B cell (primary cell): ENCODE data around the gene SLC41A3. TPM values are rescaled to one million over a fixed set of nuclear protein-coding genes. Genes with fewer than 3 reads are reported as not detected.

Experiments used
- ATAC-seq: fragments of 200-7000 bp; cut with Tn5 transposase; one replicate; pipeline ENCODE4 v1.10.0; 2021; ENCODE audit warnings: low read depth, mild to moderate bottlenecking, moderate number of reproducible peaks, moderate library complexity
- CTCF ChIA-PET: fragments of 350-600 bp; sonication (Branson Sonifier 250); formaldehyde crosslinking; loops from one replicate; lab custom pipeline; 2021; ENCODE audit warnings: antibody characterized with exemption, inconsistent platforms; lab: Charles Lee
- POLR2A ChIA-PET: fragments of 350-600 bp; sonication (Branson Sonifier 250); formaldehyde crosslinking; loops from one replicate; lab custom pipeline; 2021; ENCODE audit warnings: antibody characterized with exemption; lab: Charles Lee
- DNase-seq: peaks from one replicate; pipeline ENCODE4 v3.0.0; 2013
- H2AFZ ChIP-seq: 2 replicates; pipeline ENCODE4 v1.6.1; 2012; ENCODE audit warnings: mild to moderate bottlenecking, low read depth, low read length; ENCODE audit not compliant: insufficient read depth, poor library complexity, severe bottlenecking
- H3K27ac ChIP-seq, 2 donors: 1 replicate in 1 of 2; 2 replicates in 1 of 2; pipeline ENCODE4 v1.5.1; 2012 to 2013; ENCODE audit warnings: low read length in 2 of 2, mild to moderate bottlenecking in 2 of 2, moderate library complexity in 1 of 2
- H3K27me3 ChIP-seq, 4 experiments: fragments of 200-600 bp in 1 of 4; sonication (generic) in 1 of 4; replicated peaks in 1 of 4; 1 replicate in 2 of 4; 2 replicates in 2 of 4; pipeline versions ENCODE4 v1.6.1 to v1.7.0; 2013 to 2016; ENCODE audit warnings: low read length in 3 of 4, mild to moderate bottlenecking in 2 of 4, mixed read lengths in 1 of 4, moderate library complexity in 1 of 4; ENCODE audit not compliant: insufficient read depth in 4 of 4, control insufficient read depth in 3 of 4; ENCODE audit errors: control extremely low read depth in 1 of 4
- H3K36me3 ChIP-seq, 2 experiments: replicated peaks in 1 of 2; 1 replicate in 1 of 2; 2 replicates in 1 of 2; pipeline versions ENCODE4 v1.6.1 to v1.7.1; 2013; ENCODE audit warnings: low read length in 1 of 2; ENCODE audit not compliant: insufficient read depth in 2 of 2, control insufficient read depth in 1 of 2; ENCODE audit errors: control extremely low read depth in 1 of 2, extremely low read depth in 1 of 2
- H3K4me1 ChIP-seq, 2 donors: fragments of 200-600 bp in 1 of 2; sonication (generic) in 1 of 2; 1 replicate in 1 of 2; 2 replicates in 1 of 2; pipeline versions ENCODE4 v1.5.1 to v1.6.1; 2013 to 2017; ENCODE audit warnings: low read length in 2 of 2; ENCODE audit not compliant: control insufficient read depth in 2 of 2, insufficient read depth in 2 of 2
- H3K4me2 ChIP-seq: replicated peaks from 2 replicates; pipeline ENCODE3; 2012; ENCODE audit warnings: mild to moderate bottlenecking, low read depth, low read length; ENCODE audit not compliant: poor library complexity, severe bottlenecking
- H3K4me3 ChIP-seq, 5 experiments: fragments of 200-600 bp in 1 of 5; sonication (generic) in 1 of 5; 1 replicate in 3 of 5; 2 replicates in 2 of 5; pipeline versions ENCODE4 v1.5.1 to v1.7.0; 2011 to 2016; ENCODE audit warnings: low read length in 4 of 5, mild to moderate bottlenecking in 4 of 5, low read depth in 2 of 5, control low read depth in 1 of 5, moderate library complexity in 1 of 5; ENCODE audit not compliant: insufficient read depth in 1 of 5; ENCODE audit errors: control extremely low read depth in 1 of 5, extremely low read depth in 1 of 5
- H3K79me2 ChIP-seq: fragments of 200-600 bp; sonication (generic); one replicate; pipeline ENCODE4 v1.6.0; 2016; ENCODE audit warnings: low read length; ENCODE audit not compliant: control insufficient read depth, insufficient read depth
- H3K9ac ChIP-seq: fragments of 200-600 bp; sonication (generic); 2 replicates; pipeline ENCODE4 v1.6.1; 2017; ENCODE audit warnings: mild to moderate bottlenecking, low read length, moderate library complexity
- H3K9me3 ChIP-seq, 3 donors: one replicate each; pipeline versions ENCODE4 v1.6.1 to v1.7.1; 2013; ENCODE audit warnings: low read length in 2 of 3; ENCODE audit not compliant: control insufficient read depth in 2 of 3, insufficient read depth in 1 of 3; ENCODE audit errors: control extremely low read depth in 1 of 3
- H4K20me1 ChIP-seq: 2 replicates; pipeline ENCODE4 v1.6.0; 2012; ENCODE audit warnings: mild to moderate bottlenecking, low read length; ENCODE audit not compliant: insufficient read depth, control insufficient read depth, poor library complexity, severe bottlenecking
- H3K27ac Mint-ChIP-seq: one replicate; pipeline ENCODE4 v1.8.0; 2021; ENCODE audit warnings: mixed read lengths
- H3K27me3 Mint-ChIP-seq: one replicate; pipeline ENCODE4 v1.8.0; 2021; ENCODE audit warnings: mixed read lengths
- H3K4me1 Mint-ChIP-seq: one replicate; pipeline ENCODE4 v1.8.0; 2021; ENCODE audit warnings: mixed read lengths
- H3K4me3 Mint-ChIP-seq: one replicate; pipeline ENCODE4 v1.8.0; 2021; ENCODE audit warnings: mixed read lengths
- H3K9me3 Mint-ChIP-seq: one replicate; pipeline ENCODE4 v1.8.0; 2022; ENCODE audit warnings: mixed read lengths; ENCODE audit not compliant: insufficient read depth
- CTCF ChIP-seq: fragments of 200-600 bp; IDR thresholded peaks from one replicate; pipeline ENCODE4 v1.8.0; 2022; ENCODE audit warnings: antibody characterized with exemption, mild to moderate bottlenecking
- EZH2 ChIP-seq: IDR thresholded peaks from 2 replicates; pipeline ENCODE4 v1.6.1; 2012; ENCODE audit warnings: borderline replicate concordance, low read depth, mild to moderate bottlenecking, moderate library complexity, low read length; ENCODE audit not compliant: insufficient read depth, poor library complexity, severe bottlenecking
- WGBS: methylation state at CpG from one replicate; pipeline ENCODE4 v1.1.5; 2013; ENCODE audit warnings: missing lambda C conversion rate; ENCODE audit not compliant: insufficient coverage; 5-methylcytosine and 5-hydroxymethylcytosine counted together
- intact Hi-C: fragments of 100-400 bp; cut with micrococcal nuclease; formaldehyde crosslinking; loops from one replicate; pipeline ENCODE4 v1.10.0; 2022
- polyA plus RNA-seq: library from polyadenylated mRNA; depleted of rRNA; stranded (reverse); fragments of >200 nt; gene quantifications from 2 replicates; pipeline ENCODE4 v1.2.3, GENCODE V29; 2012
- total RNA-seq, 2 donors: library from RNA; stranded (reverse); fragments of 120-200 nt in 1 of 2; gene quantifications; 1 replicate in 1 of 2; 2 replicates in 1 of 2; pipeline versions ENCODE4 v1.2.3 to v1.2.4, GENCODE V29; 2013 to 2022

The SLC41A3 gene
- total and polyA plus RNA-seq, 2 donors (not counting 1 experiment from before 2014, with no cell fraction given): 34.2 to 39.3 TPM

- no peak overlapping the region for H3K4me3 Mint-ChIP-seq
- peaks cover 21% of the 10 kb centered on the region for H3K4me1 Mint-ChIP-seq
- Histone ChIP-seq H3K4me2 (no peak overlapping the region), H3K36me3 (peaks cover 0 to 4% of the 10 kb centered on the region in 2 experiments), H3K27me3 (no peaks in the 10 kb centered on the region), H3K9ac (no peak overlapping the region), H3K79me2 (no peaks in the 10 kb centered on the region), H2AFZ (no peak overlapping the region), H3K4me3 (no peak overlapping the region), H3K4me1 (peaks cover 17% of the 10 kb centered on the region in 2 donors), H3K27ac (no peak overlapping the region), H3K9me3 (peaks cover 0 to 2% (median 0%) of the 10 kb centered on the region in 3 donors), H4K20me1 (no peaks in the 10 kb centered on the region)
- CTCF ChIA-PET: no interaction called here
- DNase-seq (no peak), ATAC-seq (no peak)
- WGBS: 97% methylated on average over 5 of the region's 8 CpGs
- intact Hi-C loops: no loop called here
- no peak overlapping the region for H3K27ac Mint-ChIP-seq
- no peaks in the 10 kb centered on the region for H3K9me3 Mint-ChIP-seq
- no peaks in the 10 kb centered on the region for H3K27me3 Mint-ChIP-seq
- POLR2A ChIA-PET: no interaction called here
- TF ChIP-seq EZH2 (no peak), CTCF (no peak)
Measured at GRCh38 chr3:126051234-126051633, 32.7 kb downstream of the SLC41A3 start.

GRCh38 chr3:126050626-126051025, 33.3 kb downstream of the SLC41A3 start:
- no peak overlapping the region for H3K4me3 ChIP-seq
- H3K4me3 Mint-ChIP-seq: no peak overlapping the region
- TF ChIP-seq EZH2: no peak
- no peak for TF ChIP-seq CTCF
- intact Hi-C loops: no loop called here
- no peaks in the 10 kb centered on the region for H3K27me3 Mint-ChIP-seq
- peaks cover 17% of the 10 kb centered on the region in 2 donors for H3K4me1 ChIP-seq
- peaks cover 21% of the 10 kb centered on the region for H3K4me1 Mint-ChIP-seq
- no peak overlapping the region for H3K27ac ChIP-seq
- ChIA-PET POLR2A (no interaction called here), CTCF (interaction anchor here (1.0 kb wide), 1 partner anchor 36 kb away, joined by 3 read pairs; no protein-coding TSS in a partner anchor)
- peaks cover 0 to 4% of the 10 kb centered on the region in 2 experiments for H3K36me3 ChIP-seq
- H3K79me2 ChIP-seq: no peaks in the 10 kb centered on the region
- peaks cover 0 to 2% (median 0%) of the 10 kb centered on the region in 3 donors for H3K9me3 ChIP-seq
- no peak overlapping the region for H3K4me2 ChIP-seq
- no peak for ATAC-seq
- H3K9me3 Mint-ChIP-seq: no peaks in the 10 kb centered on the region
- no peak overlapping the region for H2AFZ ChIP-seq
- 97% methylated on average over 9 of the region's 10 CpGs for WGBS
- no peaks in the 10 kb centered on the region for H3K27me3 ChIP-seq
- no peak overlapping the region for H3K9ac ChIP-seq
- no peak overlapping the region for H3K27ac Mint-ChIP-seq
- H4K20me1 ChIP-seq: no peaks in the 10 kb centered on the region
- DNase-seq: no peak
